ENCODE data around the gene DPYD. TPM values are rescaled to one million over a fixed set of nuclear protein-coding genes. Genes with fewer than 3 reads are reported as not detected.

The DPYD gene
- polyA plus RNA-seq, 3 donors from 2014 or later = 23.0 to 35.9 (median 30.8) TPM

DNA sequence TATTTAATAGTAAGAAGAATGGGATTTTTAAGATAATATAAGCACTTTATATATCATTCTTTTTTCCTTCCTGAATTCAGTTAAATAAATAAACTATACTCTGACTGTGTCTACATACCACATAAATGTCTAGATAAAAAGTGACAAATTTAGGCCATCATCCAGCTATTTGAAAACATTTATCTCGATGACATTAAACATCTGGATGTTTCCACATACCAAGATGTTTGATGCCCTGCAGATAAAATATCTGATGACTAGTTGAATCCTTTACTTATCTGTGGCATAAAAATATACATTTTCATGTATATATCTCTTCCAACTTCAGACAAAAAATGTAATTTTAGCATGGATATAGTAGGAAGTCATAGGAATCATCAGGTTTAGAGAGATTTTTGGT, 348.3 kb downstream of the DPYD start:
- H3K36me3 Mint-ChIP-seq = peaks cover 18 to 31% (median 20%) of the 10 kb centered on the region in 3 donors
- no peaks in the 10 kb centered on the region for H3K27me3 Mint-ChIP-seq (ENCODE audit: low read depth in 3 of 3)
- DNase-seq = no peak
- H3K27ac Mint-ChIP-seq = no peak overlapping the region
- no peak overlapping the region for H3K4me3 Mint-ChIP-seq
- H3K9me3 Mint-ChIP-seq = no peaks in the 10 kb centered on the region
- no peaks in the 10 kb centered on the region for H3K4me1 Mint-ChIP-seq

DNA sequence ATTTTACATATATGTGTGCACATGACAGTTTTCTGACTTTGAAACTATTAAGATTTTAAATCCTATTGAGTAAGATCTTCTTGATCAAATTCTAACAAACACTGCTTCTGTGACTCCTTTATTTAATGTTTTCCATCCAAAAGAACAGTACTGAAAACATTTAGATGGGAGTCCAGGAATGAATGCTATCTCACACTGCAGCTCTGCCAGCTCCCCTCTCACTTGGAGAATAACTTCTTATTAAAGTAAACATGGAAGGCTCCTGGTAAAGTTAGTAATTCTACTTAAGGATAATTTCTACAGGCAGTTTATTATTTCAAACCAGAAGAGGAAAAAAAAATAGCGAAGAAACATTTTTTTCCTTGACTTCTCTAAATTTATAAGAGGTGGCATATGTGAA, 349.1 kb downstream of the DPYD start:
- Mint-ChIP-seq H3K9me3 (no peaks in the 10 kb centered on the region), H3K4me1 (no peaks in the 10 kb centered on the region), H3K27ac (no peak overlapping the region), H3K27me3 (ENCODE audit: low read depth in 3 of 3) (no peaks in the 10 kb centered on the region), H3K4me3 (no peak overlapping the region), H3K36me3 (peaks cover 18 to 31% (median 20%) of the 10 kb centered on the region in 3 donors)
- DNase-seq = no peak

DNA sequence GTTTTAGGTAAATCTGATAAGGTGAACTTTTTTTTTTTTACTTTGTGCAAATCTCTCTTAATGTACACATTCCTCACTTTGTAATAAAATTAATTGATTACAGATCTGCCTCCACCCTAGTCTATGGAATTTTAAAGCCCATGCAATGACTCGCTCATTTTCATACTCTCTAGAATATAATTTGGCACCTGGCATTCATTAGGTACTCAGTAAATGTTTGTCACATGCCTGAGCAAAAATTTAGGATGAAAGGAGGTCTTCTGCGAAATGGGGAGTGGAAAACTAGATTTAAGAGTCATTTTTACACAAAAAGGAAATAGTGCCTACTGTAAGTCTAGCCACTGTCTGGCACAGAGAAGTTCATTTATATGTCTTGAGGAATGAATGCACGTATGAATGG, 350.1 kb downstream of the DPYD start:
- Mint-ChIP-seq H3K4me1 (no peaks in the 10 kb centered on the region), H3K27me3 (ENCODE audit: low read depth in 3 of 3) (no peaks in the 10 kb centered on the region), H3K27ac (no peak overlapping the region), H3K9me3 (no peaks in the 10 kb centered on the region), H3K4me3 (no peak overlapping the region), H3K36me3 (peaks cover 18 to 31% (median 20%) of the 10 kb centered on the region in 3 donors)
- no peak for DNase-seq

DNA sequence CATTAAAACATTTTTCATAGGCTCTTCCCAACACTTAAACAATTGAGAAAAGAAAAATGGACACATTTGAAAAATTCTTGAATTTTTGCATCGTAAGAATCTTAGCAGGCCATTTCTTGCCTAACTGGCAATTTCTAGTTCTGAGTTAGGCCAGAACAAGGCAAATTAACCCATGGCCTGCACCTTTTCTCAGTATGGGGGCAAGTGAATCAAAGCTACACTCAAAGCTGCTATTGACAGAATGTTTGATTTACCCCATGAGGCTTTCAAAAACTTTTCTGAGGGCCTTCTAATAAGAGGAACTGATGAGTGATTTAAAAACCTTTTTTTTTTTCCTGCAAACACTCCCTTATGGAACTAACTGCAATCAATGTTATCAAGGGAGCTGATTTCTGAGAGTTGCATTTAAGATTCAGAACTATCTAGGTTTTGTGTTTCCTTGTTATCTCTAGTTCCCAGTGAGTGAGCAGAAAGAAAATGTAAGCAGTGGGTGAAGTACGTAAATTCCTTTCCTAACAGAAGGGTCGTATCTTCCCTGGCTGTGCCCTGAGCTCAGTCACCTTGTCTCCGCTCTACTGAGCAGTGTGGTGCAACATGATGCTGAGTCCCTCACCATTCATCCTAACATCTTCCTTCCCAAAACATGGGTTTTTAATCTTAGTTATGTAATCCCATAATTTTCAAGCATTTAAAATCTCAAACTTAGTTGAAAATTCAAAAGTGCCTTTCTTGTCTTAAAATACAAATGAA, 353.7 kb downstream of the DPYD start:
- Mint-ChIP-seq H3K4me1 (peaks cover 0 to 1% of the 10 kb centered on the region in 2 donors), H3K36me3 (peaks cover 11 to 26% (median 19%) of the 10 kb centered on the region in 3 donors), H3K9me3 (no peaks in the 10 kb centered on the region), H3K27ac (no peak overlapping the region), H3K4me3 (no peak overlapping the region), H3K27me3 (ENCODE audit: low read depth in 3 of 3) (peaks cover 0 to 4% (median 0%) of the 10 kb centered on the region in 3 donors)
- DNase-seq = no peak

DNA sequence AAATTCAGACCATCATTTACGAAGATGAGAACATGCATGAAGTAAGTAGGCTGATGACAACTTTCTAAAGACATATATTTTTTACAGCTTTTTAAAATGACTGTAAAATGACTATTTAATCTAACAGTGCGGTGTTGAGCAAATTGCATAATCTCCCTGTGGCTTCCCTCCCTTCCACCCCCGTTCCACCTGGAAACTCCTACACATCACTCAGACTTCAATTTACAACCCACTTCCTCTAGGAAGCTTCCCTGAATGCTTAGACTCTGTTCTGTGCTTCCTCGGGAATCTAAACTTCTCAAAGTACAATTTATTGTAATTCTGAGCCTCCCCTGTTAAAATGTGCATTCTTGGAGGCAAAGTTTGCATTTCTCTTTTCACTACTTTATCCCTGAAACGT, 354.9 kb downstream of the DPYD start:
- Mint-ChIP-seq H3K4me1 (peaks cover 0 to 1% of the 10 kb centered on the region in 2 donors), H3K27me3 (ENCODE audit: low read depth in 3 of 3) (peaks cover 0 to 4% (median under 1%) of the 10 kb centered on the region in 3 donors), H3K36me3 (peaks cover 5 to 20% (median 8%) of the 10 kb centered on the region in 3 donors), H3K27ac (no peak overlapping the region), H3K9me3 (peaks cover 0 to 2% (median 0%) of the 10 kb centered on the region in 6 donors), H3K4me3 (no peak overlapping the region)
- DNase-seq = no peak

DNA sequence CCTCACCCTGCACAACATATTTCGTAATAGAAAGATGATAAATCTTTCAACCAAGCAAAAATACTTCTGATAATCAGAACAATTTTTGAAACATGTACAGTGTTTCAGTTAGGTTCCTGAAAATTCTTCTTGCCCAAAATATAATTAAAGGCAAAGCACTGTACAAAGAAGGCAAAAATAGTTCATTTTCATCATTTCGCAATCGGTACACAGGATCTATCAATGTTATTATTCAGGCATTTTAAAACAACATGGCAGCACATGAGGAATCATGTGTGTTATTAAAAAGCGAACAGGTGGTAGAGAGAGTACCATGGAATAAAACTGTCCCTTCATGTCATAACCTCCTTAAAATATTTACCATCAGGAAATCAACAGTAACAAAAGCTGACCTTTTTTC, 356.9 kb downstream of the DPYD start:
- DNase-seq = no peak
- Mint-ChIP-seq H3K4me3 (no peak overlapping the region), H3K4me1 (peaks cover 0 to 1% of the 10 kb centered on the region in 2 donors), H3K36me3 (peaks cover 3 to 14% (median 5%) of the 10 kb centered on the region in 3 donors), H3K27ac (no peak overlapping the region), H3K27me3 (ENCODE audit: low read depth in 3 of 3) (peaks cover 0 to 4% (median 2%) of the 10 kb centered on the region in 3 donors), H3K9me3 (peaks cover 0 to 2% (median 0%) of the 10 kb centered on the region in 6 donors)

DNA sequence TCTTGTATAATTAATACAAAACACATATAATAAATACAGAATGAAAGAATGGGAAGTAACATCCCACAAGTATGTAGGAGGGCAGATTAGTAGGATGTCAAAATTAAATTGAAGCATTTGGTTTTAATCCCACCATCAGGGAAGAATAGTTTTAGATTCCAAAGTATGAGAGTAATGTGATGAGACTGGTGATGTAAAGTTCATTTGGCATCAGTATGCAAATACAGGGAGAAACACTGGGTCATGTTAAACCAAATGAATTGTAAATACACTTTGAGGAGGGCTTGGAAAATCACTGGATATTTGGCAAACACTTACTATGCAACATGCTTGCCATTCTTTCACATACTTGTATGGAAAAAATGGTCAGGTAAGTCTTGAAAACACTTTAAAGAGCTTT, 358.8 kb downstream of the DPYD start:
- Mint-ChIP-seq H3K4me1 (peaks cover 0 to 1% of the 10 kb centered on the region in 2 donors), H3K27ac (no peak overlapping the region), H3K36me3 (peaks cover 3 to 24% (median 12%) of the 10 kb centered on the region in 3 donors), H3K4me3 (no peak overlapping the region), H3K27me3 (ENCODE audit: low read depth in 3 of 3) (peaks cover 0 to 4% (median 3%) of the 10 kb centered on the region in 3 donors), H3K9me3 (peaks cover 0 to 2% (median 0%) of the 10 kb centered on the region in 6 donors)
- no peak for DNase-seq

DNA sequence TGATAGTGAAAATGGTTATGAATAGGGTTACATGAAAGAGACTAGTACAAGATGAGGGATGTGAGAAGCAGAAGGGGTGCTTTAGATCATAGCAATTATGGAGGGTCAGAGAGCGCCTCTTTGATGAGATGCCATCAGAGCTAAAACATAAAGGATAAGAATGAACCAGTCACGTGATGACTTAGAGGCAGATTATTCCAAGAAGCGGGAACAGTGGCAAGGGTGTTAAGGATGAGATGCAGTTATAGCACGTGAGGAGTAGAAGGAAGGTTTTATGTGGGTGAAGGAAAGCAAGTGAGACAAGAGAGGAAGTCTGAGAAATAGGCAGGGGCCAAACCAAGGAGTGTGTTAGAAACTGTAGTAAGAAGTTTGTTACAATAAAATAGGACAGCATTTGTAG, 360.1 kb downstream of the DPYD start:
- H3K27ac Mint-ChIP-seq = no peak overlapping the region
- peaks cover 0 to 4% (median 3%) of the 10 kb centered on the region in 3 donors for H3K27me3 Mint-ChIP-seq (ENCODE audit: low read depth in 3 of 3)
- H3K36me3 Mint-ChIP-seq = peaks cover 5 to 27% (median 16%) of the 10 kb centered on the region in 3 donors
- H3K4me3 Mint-ChIP-seq = no peak overlapping the region
- DNase-seq = no peak
- peaks cover 0 to 1% of the 10 kb centered on the region in 2 donors for H3K4me1 Mint-ChIP-seq
- peaks cover 0 to 2% (median 0%) of the 10 kb centered on the region in 6 donors for H3K9me3 Mint-ChIP-seq

DNA sequence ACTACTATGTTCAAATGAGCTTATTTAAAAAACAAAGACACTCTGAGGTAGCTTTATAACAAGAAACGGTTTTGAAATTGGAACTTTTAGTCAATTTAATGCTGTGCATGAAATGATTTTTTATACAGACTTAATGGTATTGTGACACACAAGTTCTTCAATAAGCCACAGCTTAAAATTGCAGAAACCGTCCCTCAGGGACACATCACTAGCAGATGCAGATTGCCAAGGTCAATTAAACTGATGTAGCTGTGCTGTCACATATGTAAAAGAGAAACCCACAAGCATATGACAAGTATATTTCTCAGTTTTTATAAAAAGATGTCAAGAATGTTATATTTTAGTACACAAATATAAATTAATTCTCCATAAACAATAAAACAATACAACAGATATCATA, 366.9 kb downstream of the DPYD start:
- Mint-ChIP-seq H3K9me3 (no peaks in the 10 kb centered on the region), H3K36me3 (peaks cover 8 to 33% (median 22%) of the 10 kb centered on the region in 3 donors), H3K27ac (no peak overlapping the region), H3K4me3 (no peak overlapping the region), H3K4me1 (no peaks in the 10 kb centered on the region), H3K27me3 (ENCODE audit: low read depth in 3 of 3) (peaks cover 0 to 2% (median 0%) of the 10 kb centered on the region in 3 donors)
- no peak for DNase-seq

DNA sequence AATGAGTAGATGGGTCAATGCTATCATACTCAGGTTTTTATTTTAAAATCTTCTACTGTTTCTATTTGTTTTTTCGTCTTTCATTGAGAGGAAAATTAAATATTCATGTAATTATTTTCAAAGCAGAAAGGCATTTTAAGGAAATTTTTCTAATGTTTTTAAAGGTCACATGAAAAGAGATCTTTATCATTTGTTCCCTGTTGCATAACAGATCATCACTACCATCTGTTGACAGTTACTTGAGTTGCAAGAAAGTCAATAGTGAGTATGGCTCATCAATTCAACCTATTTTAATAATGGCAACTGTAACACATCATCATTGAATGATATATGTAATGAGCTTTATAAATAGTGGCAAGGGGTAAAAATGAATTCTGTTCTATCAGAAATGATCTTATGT, 369.7 kb downstream of the DPYD start:
- Mint-ChIP-seq H3K9me3 (no peaks in the 10 kb centered on the region), H3K36me3 (peaks cover 8 to 26% (median 15%) of the 10 kb centered on the region in 3 donors), H3K4me3 (no peak overlapping the region), H3K4me1 (no peaks in the 10 kb centered on the region), H3K27me3 (ENCODE audit: low read depth in 3 of 3) (no peaks in the 10 kb centered on the region), H3K27ac (no peak overlapping the region)
- DNase-seq = no peak

DNA sequence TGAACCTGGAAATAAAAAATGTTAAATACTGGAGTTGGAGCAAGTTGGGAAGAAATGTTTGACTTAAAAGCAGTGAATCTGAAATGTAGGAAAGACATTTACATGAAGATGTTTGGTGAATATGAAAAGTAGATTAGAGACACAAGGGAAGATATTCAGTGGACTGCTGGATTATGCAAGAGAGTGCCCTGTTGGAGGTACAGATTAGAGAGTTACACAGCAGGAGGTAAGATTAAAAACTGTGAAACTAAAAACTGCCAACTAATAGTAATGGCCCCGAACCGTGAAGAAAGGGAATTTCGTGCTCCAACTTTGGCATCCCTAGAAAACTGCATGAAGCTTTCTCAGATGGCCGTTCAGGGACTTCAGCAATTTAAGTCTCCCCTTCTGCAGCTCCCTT, 375.4 kb downstream of the DPYD start:
- Mint-ChIP-seq H3K9me3 (no peaks in the 10 kb centered on the region), H3K4me3 (no peak overlapping the region), H3K27me3 (ENCODE audit: low read depth in 3 of 3) (no peaks in the 10 kb centered on the region), H3K4me1 (no peaks in the 10 kb centered on the region), H3K36me3 (peaks cover 14 to 30% (median 18%) of the 10 kb centered on the region in 3 donors), H3K27ac (no peak overlapping the region)
- no peak for DNase-seq

DNA sequence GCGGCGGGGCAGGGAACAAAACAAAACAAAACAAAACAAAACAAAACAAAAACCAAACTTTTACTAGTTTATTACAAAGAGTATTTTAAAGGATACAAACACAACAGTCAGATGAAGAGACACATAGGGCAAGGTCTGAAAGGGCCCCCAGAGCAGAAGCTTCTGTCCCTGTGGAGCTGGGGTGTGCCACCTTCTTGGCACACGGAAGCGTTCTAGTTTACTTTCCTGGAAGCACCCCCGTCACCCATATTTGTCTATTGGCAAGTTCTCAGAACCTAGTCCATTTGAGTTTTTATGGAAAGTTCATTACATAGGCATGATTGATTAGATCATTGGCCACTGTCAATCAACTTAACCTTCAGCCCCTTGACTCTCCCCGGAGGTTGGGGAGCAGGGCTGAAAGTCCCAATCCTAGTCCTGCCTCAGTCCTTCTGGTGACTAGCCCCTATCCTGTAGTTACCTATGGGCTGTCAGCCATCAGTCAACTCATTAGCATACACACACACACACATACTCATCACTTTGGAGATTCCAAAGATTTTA, 380.4 kb downstream of the DPYD start:
- Mint-ChIP-seq H3K9me3 (no peaks in the 10 kb centered on the region), H3K4me1 (no peaks in the 10 kb centered on the region), H3K27ac (no peak overlapping the region), H3K4me3 (no peak overlapping the region), H3K27me3 (ENCODE audit: low read depth in 3 of 3) (no peaks in the 10 kb centered on the region), H3K36me3 (peaks cover 22 to 52% (median 22%) of the 10 kb centered on the region in 3 donors)
- DNase-seq = no peak

DNA sequence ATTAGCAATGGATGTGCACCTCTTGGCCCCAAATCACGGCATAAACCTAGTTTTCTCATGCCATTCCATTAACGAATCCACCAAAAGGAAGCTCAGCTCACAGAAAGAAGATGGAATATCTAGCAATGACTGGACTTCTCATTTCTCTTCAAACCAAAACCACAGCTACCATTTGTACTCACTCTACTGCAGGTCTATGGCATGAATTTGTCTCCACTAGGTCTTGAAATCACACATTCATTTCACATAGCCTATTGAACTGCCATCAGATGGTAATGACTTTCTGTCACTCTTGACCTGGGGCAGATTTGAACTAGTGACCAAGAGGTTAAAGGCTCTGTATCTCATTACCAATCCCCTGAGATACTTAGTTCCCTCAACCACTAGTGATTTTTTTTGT, 382.7 kb downstream of the DPYD start:
- Mint-ChIP-seq H3K4me1 (no peaks in the 10 kb centered on the region), H3K27ac (no peak overlapping the region), H3K27me3 (ENCODE audit: low read depth in 3 of 3) (no peaks in the 10 kb centered on the region), H3K9me3 (no peaks in the 10 kb centered on the region), H3K4me3 (no peak overlapping the region), H3K36me3 (peaks cover 17 to 54% (median 25%) of the 10 kb centered on the region in 3 donors)
- DNase-seq = no peak

DNA sequence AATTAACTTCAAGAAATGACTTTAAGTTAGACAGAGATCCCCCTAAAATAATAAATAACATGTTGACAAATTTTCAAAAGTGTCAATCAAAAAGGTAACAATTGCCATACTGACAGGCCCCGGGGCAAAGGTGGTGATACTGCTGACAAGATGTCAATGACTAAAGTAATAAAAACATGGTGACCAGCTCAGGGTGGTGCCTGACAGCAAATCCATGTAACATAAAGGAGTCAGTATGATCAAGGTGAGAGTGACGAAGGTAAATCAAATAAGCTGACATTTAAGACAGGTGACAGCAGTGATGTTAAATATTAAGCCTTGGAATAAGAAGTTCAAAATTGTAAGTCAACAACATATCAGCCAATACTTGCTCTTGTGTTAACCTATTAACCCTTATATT, 387.5 kb downstream of the DPYD start:
- Mint-ChIP-seq H3K27ac (no peak overlapping the region), H3K36me3 (peaks cover 14 to 51% (median 26%) of the 10 kb centered on the region in 3 donors), H3K4me1 (no peaks in the 10 kb centered on the region), H3K4me3 (no peak overlapping the region), H3K9me3 (no peaks in the 10 kb centered on the region), H3K27me3 (ENCODE audit: low read depth in 3 of 3) (no peaks in the 10 kb centered on the region)
- no peak for DNase-seq

Measured in immature natural killer cell (primary cell).